GM19452 (cell line): Measurements from ENCODE around the gene MINPP1.
A peak's percentile ranks its signal among the peaks of the same experiment; 100 is the strongest.
"Not testable (repeated sequence)": the region's sequence is repeated elsewhere in the genome, so short reads cannot be mapped to it uniquely, and the experiment has no call there.

Experiments used
- ATAC-seq: cut with Tn5 transposase; IDR thresholded peaks from one replicate; pipeline ENCODE4 v1.9.1; 2021; ENCODE audit not compliant: unreplicated experiment

Gene MINPP1, protein sequence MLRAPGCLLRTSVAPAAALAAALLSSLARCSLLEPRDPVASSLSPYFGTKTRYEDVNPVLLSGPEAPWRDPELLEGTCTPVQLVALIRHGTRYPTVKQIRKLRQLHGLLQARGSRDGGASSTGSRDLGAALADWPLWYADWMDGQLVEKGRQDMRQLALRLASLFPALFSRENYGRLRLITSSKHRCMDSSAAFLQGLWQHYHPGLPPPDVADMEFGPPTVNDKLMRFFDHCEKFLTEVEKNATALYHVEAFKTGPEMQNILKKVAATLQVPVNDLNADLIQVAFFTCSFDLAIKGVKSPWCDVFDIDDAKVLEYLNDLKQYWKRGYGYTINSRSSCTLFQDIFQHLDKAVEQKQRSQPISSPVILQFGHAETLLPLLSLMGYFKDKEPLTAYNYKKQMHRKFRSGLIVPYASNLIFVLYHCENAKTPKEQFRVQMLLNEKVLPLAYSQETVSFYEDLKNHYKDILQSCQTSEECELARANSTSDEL

DNA sequence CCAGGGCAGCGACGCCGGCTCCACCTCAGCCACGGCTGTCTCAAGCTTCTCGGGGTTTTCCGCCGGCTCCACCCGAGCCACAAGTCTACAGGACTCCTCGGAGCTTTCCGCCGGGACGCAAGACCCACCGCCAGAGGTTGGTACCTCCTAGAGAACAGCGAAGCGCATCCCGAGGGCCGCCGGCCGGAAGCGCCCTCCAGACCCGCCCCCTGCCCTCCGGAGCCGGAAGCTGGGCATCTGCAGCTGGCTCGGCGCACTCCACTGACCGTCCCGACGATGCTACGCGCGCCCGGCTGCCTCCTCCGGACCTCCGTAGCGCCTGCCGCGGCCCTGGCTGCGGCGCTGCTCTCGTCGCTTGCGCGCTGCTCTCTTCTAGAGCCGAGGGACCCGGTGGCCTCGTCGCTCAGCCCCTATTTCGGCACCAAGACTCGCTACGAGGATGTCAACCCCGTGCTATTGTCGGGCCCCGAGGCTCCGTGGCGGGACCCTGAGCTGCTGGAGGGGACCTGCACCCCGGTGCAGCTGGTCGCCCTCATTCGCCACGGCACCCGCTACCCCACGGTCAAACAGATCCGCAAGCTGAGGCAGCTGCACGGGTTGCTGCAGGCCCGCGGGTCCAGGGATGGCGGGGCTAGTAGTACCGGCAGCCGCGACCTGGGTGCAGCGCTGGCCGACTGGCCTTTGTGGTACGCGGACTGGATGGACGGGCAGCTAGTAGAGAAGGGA lies at the start of gene MINPP1:
MINPP1 (plus strand) TSS at position 254 of the 726 bp plus-strand sequence; CDS start at position 277, 23 bp downstream.
- ATAC-seq = peak; percentile 90

DNA sequence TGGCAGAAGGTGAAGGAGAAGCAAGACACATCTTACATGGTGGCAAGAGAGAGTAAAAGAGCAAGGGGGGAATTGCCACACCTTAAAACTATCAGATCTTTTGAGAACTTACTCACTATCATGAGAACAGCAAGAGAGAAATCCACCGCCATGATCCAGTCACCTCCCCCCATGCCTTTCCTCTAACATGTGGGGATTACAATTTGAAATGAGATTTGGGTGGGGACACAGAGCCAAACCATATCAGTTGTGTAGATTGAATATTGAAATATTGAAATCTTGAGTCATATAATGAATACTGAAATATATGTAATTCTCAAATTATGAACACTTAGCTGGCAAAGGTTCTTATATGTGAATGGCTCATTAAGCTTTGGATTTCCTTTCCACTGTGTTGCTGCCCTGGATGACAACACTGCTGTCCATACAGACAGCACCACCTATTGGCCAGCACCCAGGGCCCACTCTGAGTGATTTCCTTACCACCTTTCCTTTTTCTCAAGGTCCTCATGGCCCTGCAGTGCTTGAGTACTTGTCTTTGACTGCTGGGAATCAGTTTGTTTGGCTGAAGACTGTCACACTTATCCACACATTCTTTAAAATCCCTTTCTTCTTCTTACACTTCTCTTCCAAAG lies 48.0 kb upstream of the MINPP1 start:
- ATAC-seq = not testable (repeated sequence)

GRCh38 chr10:87461751-87462150 lies 42.9 kb upstream of the MINPP1 start:
- ATAC-seq = not testable (repeated sequence)

- not testable (repeated sequence) for ATAC-seq
These were observed 37.8 kb upstream of the MINPP1 start for GRCh38 chr10:87466849-87467248.

DNA sequence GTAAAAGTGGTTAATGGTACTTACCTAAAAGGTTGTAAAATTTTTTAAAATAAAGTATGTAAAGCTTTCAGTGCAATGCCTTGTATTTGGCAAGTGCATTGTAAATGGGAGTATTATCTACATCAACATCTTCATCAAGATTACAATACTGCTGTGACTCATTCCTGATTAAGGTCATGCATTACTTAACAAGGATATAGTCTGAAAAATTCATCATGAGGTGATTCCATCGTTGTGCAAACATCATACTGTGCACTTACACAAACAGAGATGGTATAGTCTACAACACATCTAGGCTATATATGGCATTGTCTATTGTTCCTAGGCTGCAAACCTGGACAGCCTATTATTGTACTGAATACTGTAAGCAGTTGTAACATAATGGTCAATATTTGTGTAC lies 16.0 kb upstream of the MINPP1 start:
- ATAC-seq = not testable (repeated sequence)

DNA sequence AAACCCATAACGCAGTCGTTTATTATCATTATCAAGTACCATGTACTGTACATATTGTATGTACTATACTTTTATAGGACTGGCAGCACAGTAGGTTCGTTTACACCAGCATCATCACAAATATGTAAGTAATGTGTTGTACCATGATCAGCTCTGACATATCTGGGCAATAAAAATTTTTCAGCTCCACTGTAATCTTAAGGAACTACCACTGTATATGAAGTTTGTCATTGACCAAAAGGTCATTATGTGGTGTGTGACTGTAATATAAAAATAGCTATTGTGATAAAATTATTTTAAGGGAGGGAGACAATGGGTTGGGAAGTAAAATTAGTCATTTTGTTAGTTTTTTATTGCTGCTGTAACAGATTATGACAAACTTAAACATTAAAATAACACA lies 14.4 kb upstream of the MINPP1 start:
- ATAC-seq = not testable (repeated sequence)

- ATAC-seq = not testable (repeated sequence)
These were observed 12.2 kb upstream of the MINPP1 start for GRCh38 chr10:87492450-87492849.

DNA sequence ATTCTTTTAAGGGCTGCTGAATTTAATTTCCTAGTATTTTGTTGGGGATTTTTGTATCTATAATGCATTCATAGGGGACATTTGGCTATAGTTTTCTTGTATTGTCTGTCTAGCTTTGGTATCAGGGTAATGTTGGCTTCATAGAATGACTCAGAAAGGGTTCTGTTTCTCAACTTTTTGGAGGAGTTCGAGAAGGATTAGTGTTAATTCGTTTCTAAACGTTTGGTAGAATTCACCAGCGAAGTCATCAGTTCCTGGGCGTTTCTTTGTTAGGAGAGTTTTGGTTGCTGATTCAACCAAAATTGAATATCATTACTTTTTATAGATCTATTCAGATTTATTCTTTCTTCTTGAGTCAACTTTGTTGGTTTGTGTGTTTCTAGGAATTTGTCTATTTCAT lies 9.2 kb upstream of the MINPP1 start:
- ATAC-seq = not testable (repeated sequence)

GRCh38 chr10:87497386-87497785 lies 7.3 kb upstream of the MINPP1 start:
- not testable (repeated sequence) for ATAC-seq

GRCh38 chr10:87498106-87498789 lies 6.4 kb upstream of the MINPP1 start:
- ATAC-seq = not testable (repeated sequence)

DNA sequence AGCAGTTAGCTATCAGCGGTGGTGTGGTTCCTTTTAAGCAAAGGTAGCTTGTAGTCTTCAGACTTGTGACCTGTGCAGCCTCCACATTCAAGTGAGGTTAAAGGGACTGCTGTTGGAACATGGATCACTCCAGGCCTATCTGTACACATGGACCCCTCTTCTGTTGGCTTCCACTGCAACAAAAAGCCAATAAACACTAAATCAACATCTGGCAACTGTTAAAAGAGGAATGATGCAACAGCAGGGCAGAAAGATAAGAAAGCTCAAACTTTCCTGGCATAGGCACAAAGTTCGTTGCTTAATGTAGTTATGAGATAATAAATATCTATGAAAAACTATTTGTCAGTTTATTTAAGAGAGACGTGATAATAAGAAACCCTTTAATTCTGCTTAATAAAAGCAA lies 4.0 kb upstream of the MINPP1 start:
- ATAC-seq = no peak

DNA sequence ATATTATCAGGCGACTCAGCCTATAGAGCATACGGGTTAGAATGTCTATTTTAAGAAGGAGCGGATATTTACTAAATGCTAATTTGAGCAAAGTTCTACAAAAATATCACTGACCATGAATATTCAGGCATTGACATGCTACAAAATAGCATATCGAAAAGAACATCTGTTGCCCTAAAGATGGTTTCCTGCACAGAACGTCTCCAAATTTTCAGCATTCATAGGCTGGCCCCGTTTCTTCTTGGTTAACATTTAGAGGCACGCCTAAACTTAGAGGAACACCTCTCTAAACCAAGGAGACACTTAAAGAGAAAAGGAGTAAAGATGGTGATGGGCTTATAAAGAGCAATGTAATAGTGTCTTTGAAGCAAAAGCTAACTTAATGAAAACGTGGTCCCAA lies 1.3 kb upstream of the MINPP1 start:
- no peak for ATAC-seq

DNA sequence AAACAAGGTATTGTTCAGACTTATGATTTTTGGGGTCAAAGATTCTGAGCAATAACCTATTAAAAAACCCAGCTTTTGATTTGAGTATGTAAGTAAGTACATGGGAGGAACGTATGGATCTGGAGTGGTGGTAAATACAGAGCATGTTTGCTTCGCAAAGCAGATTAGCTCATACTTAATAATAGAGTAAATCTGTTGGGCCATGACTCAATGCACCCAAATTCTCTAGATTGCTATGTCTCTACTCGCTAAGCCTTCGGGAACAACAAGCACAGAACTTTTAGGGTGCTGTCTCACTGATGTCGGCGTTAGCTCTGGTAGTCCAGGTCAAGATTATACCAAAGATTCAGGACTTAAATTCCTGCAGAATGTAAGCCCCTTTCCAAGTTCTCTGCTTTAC lies 807 bp upstream of the MINPP1 start:
- no peak for ATAC-seq

DNA sequence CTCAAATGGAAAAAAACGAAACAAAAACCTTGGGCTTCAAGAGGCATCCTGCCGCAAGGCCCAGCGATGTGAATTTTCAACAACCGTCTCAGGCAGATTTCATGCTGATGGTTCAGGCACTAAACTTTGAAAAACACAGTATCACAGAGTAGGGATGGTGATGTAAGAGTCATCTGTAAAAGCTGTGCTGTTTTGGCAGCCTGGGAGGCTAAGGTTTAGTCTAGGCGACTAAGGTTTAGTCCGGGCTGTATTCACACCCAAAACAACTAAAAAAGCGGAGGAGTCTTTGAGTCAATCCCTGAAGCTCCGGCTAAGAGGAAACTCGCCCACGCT lies 420 bp upstream of the MINPP1 start:
- ATAC-seq = no peak

- peak; percentile 47 for ATAC-seq
These were observed 846 bp downstream of the MINPP1 start for GRCh38 chr10:87505366-87506111.

DNA sequence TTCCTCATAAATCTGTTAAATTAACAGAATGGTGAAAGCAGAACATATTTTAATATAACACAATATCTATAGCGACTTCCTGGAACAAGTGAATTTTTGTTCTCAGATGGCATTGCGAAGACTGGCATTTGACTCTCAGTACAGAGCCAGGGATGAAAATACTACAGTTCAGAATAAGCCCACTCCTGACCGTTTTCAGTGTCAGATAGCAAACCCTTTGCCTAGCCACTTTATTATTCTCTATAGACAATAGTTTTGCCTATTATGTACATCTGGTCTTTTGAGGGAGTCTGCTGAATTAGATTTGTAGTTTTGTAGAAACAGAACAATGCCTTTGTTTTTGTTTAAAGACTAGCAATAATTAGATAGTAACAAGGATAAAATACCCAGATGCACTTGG lies 2.3 kb downstream of the MINPP1 start:
- ATAC-seq = no peak

DNA sequence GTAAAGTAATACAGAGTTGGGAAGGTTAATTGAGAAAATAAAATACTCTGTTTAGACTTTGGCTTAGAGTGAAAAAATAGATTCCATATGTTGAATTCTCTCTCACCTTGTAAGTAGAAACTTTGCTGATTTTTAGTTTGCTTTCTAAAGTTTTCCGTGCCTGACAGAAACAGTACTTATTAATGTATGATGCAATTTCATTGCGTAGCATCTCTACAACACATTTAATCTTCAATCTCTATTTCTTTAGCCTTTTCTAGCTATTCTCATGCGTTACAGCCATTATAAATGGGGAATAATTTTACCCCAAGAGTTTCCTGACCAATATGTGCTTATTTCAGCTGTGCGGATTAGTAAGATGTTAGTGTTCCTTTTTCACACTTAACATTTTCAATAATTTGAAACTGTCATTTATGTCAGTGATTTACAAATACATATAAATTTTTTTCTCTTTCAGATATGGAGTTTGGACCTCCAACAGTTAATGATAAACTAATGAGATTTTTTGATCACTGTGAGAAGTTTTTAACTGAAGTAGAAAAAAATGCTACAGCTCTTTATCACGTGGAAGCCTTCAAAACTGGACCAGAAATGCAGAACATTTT lies 3.3 kb downstream of the MINPP1 start:
- ATAC-seq = no peak

DNA sequence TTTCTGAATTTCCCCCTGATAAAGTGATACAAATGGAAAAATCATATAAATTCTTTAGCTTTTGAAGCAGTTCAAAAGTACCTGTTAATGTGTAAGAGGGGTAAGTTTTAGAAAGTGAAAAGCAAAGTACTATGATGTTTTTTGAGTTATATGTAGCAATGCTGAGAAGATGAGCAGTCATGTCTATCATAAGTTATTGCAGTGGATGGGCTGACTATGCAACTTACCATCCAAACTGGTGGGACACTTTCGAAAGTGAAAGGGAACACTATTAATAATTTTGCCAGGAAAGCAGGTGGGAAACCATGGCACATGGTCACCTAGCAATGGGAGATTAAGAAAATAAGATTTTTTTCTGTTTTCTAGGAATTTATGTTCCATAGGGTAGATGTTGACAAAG lies 4.1 kb downstream of the MINPP1 start:
- ATAC-seq = no peak

DNA sequence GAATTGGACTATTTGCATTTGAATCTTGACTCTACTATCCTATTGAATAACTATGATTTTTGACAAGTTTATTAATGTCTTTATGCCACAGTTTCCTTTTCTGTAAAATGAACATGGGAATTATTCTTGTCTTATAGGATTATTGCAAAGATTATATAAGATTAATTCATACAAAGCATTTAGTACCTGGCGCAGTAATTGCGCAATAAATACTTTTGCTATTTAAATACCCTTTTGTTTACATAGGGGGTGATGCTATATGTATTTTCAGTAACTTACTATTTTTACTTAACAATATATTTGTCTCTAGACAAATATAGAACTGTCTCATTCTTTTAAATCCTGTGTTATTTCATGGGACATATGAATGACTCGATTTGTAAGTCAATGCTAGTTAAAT lies 5.3 kb downstream of the MINPP1 start:
- ATAC-seq = no peak

GRCh38 chr10:87511526-87511925 lies 6.8 kb downstream of the MINPP1 start:
- no peak for ATAC-seq
